Measurements from ENCODE around the gene ECM2. TPM values are rescaled to one million over a fixed set of nuclear protein-coding genes. Genes with fewer than 3 reads are reported as not detected.

ECM2 gene
- total RNA-seq, 1 experiment from 2014 or later, result not detected

GRCh38 chr9:92474587-92474986, 61.2 kb downstream of the ECM2 start:
- POLR2A ChIA-PET (ENCODE audit: unreplicated experiment), result no interaction called here
- no peaks in the 10 kb centered on the region for H3K9me2 ChIP-seq (replicated peaks; ENCODE audit: low read length)
- intact Hi-C loops (cut with micrococcal nuclease), result no loop called here

GRCh38 chr9:92468206-92468605, 67.6 kb downstream of the ECM2 start:
- H3K27me3 ChIP-seq (ENCODE audit: low read length), result no peaks in the 10 kb centered on the region
- TF ChIP-seq CTCF (conservative IDR thresholded peaks at IDR 0.05; ENCODE audit: low read depth, low read length), result no peak
- no peak for TF ChIP-seq EZH2phosphoT487 (IDR thresholded peaks at IDR 0.05; ENCODE audit: borderline replicate concordance, low read length)
- TF ChIP-seq EZH2 (IDR thresholded peaks at IDR 0.05; ENCODE audit: low read length, unreplicated experiment), result no peak
- no peak overlapping the region for H3K4me2 ChIP-seq (ENCODE audit: low read length)
- H3F3A ChIP-seq (ENCODE audit: low read length, unreplicated experiment), result no peaks in the 10 kb centered on the region
- H3K79me2 ChIP-seq (ENCODE audit: low read length), result no peaks in the 10 kb centered on the region
- no peaks in the 10 kb centered on the region for H3K4me1 ChIP-seq (ENCODE audit: insufficient read depth, low read length)
- POLR2A ChIA-PET (ENCODE audit: unreplicated experiment), result no interaction called here
- H3K4me3 ChIP-seq (ENCODE audit: low read length), result no peak overlapping the region
- intact Hi-C loops (cut with micrococcal nuclease), result no loop called here
- H2AFZ ChIP-seq (ENCODE audit: low read length), result no peak overlapping the region
- no peaks in the 10 kb centered on the region for H3K9me3 ChIP-seq (ENCODE audit: low read length)
- no peaks in the 10 kb centered on the region for H3K9me2 ChIP-seq (replicated peaks; ENCODE audit: low read length)
- BruUV-seq (replicated peaks), result no TSS peak
- H4K20me1 ChIP-seq (ENCODE audit: low read length), result no peaks in the 10 kb centered on the region
- no peak for DNase-seq
- no peak overlapping the region for H3K9ac ChIP-seq (ENCODE audit: low read length)
- CTCF ChIA-PET, result no interaction called here
- no peak for ATAC-seq
- H3K27ac ChIP-seq (ENCODE audit: low read length), result no peak overlapping the region
- H3K36me3 ChIP-seq (ENCODE audit: low read depth, low read length), result no peaks in the 10 kb centered on the region

More at GRCh38 chr9:92474587-92474986, 61.2 kb downstream of the ECM2 start:
- no peaks in the 10 kb centered on the region for H3K36me3 ChIP-seq (ENCODE audit: low read depth, low read length)
- DNase-seq (no peak), ATAC-seq (no peak)
- BruUV-seq (replicated peaks), result no TSS peak
- no peak overlapping the region for H3K4me3 ChIP-seq (ENCODE audit: low read length)
- no peaks in the 10 kb centered on the region for H4K20me1 ChIP-seq (ENCODE audit: low read length)
- H3K4me1 ChIP-seq (ENCODE audit: insufficient read depth, low read length), result no peaks in the 10 kb centered on the region
- TF ChIP-seq EZH2 (IDR thresholded peaks at IDR 0.05; ENCODE audit: low read length, unreplicated experiment) (no peak), CTCF (conservative IDR thresholded peaks at IDR 0.05; ENCODE audit: low read depth, low read length) (no peak), EZH2phosphoT487 (IDR thresholded peaks at IDR 0.05; ENCODE audit: borderline replicate concordance, low read length) (no peak)
- H3K9me3 ChIP-seq (ENCODE audit: low read length), result no peaks in the 10 kb centered on the region
- no peaks in the 10 kb centered on the region for H3K79me2 ChIP-seq (ENCODE audit: low read length)
- H2AFZ ChIP-seq (ENCODE audit: low read length), result no peak overlapping the region
- H3K27ac ChIP-seq (ENCODE audit: low read length), result no peak overlapping the region
- no peak overlapping the region for H3K4me2 ChIP-seq (ENCODE audit: low read length)
- H3F3A ChIP-seq (ENCODE audit: low read length, unreplicated experiment), result no peaks in the 10 kb centered on the region
- H3K27me3 ChIP-seq (ENCODE audit: low read length), result no peaks in the 10 kb centered on the region
- CTCF ChIA-PET, result no interaction called here
- no peak overlapping the region for H3K9ac ChIP-seq (ENCODE audit: low read length)

- no peaks in the 10 kb centered on the region for H3K9me3 ChIP-seq (ENCODE audit: low read length)
- intact Hi-C loops (cut with micrococcal nuclease), result no loop called here
- CTCF ChIA-PET, result no interaction called here
- BruUV-seq (replicated peaks), result no TSS peak
- ATAC-seq (no peak), DNase-seq (no peak)
- no peaks in the 10 kb centered on the region for H3K4me1 ChIP-seq (ENCODE audit: insufficient read depth, low read length)
- no peak overlapping the region for H3K4me3 ChIP-seq (ENCODE audit: low read length)
- H3K36me3 ChIP-seq (ENCODE audit: low read depth, low read length), result no peaks in the 10 kb centered on the region
- POLR2A ChIA-PET (ENCODE audit: unreplicated experiment), result no interaction called here
- no peak overlapping the region for H2AFZ ChIP-seq (ENCODE audit: low read length)
- H3K79me2 ChIP-seq (ENCODE audit: low read length), result no peaks in the 10 kb centered on the region
- H3F3A ChIP-seq (ENCODE audit: low read length, unreplicated experiment), result no peaks in the 10 kb centered on the region
- H3K27me3 ChIP-seq (ENCODE audit: low read length), result no peaks in the 10 kb centered on the region
- H3K9me2 ChIP-seq (replicated peaks; ENCODE audit: low read length), result no peaks in the 10 kb centered on the region
- H3K9ac ChIP-seq (ENCODE audit: low read length), result no peak overlapping the region
- TF ChIP-seq EZH2 (IDR thresholded peaks at IDR 0.05; ENCODE audit: low read length, unreplicated experiment) (no peak), EZH2phosphoT487 (IDR thresholded peaks at IDR 0.05; ENCODE audit: borderline replicate concordance, low read length) (no peak), CTCF (conservative IDR thresholded peaks at IDR 0.05; ENCODE audit: low read depth, low read length) (no peak)
- no peaks in the 10 kb centered on the region for H4K20me1 ChIP-seq (ENCODE audit: low read length)
- H3K27ac ChIP-seq (ENCODE audit: low read length), result no peak overlapping the region
- H3K4me2 ChIP-seq (ENCODE audit: low read length), result no peak overlapping the region
Observed at GRCh38 chr9:92467511-92467910, 68.3 kb downstream of the ECM2 start.
